ENCODE data around the gene MYOF. TPM values are rescaled to one million over a fixed set of nuclear protein-coding genes. Genes with fewer than 3 reads are reported as not detected.
A peak's percentile ranks its signal among the peaks of the same experiment; 100 is the strongest.
"Not testable (repeated sequence)": the region's sequence is repeated elsewhere in the genome, so short reads cannot be mapped to it uniquely, and the experiment has no call there.

The MYOF gene
- total RNA-seq, 2 experiments from 2014 or later, result 0.91 to 1.9 TPM

DNA sequence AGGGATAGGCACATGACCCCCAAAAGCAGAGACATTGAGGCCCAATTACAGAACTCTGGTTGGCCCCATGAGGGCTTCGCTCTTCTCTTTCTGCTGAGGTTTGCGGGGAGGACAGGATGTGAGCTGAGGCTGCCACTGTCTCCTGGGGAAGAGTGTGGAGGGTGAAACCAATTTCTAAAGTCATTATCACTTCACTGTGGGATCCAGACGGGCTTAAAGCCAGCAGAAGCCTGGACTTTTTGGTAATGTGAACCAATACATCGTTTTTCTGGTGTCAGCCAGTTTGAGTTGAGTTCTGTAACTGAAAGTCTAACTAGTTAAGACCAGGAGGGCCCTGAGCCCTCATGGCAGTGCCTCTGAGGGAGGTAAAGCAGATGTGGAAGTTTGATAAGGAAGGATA is 163.0 kb downstream of the MYOF start:
- H3K4me3 Mint-ChIP-seq, result no peak overlapping the region
- DNase-seq (no peak), ATAC-seq (ENCODE audit: low read depth) (peak; percentile 39)
- no peaks in the 10 kb centered on the region for H3K9me3 Mint-ChIP-seq
- H3K36me3 Mint-ChIP-seq, result no peaks in the 10 kb centered on the region
- H3K4me1 Mint-ChIP-seq, result peaks cover 5% of the 10 kb centered on the region
- no peak overlapping the region for H3K27ac Mint-ChIP-seq
- POLR2A ChIA-PET, result no interaction called here
- H3K27me3 Mint-ChIP-seq, result peaks cover 6% of the 10 kb centered on the region

DNA sequence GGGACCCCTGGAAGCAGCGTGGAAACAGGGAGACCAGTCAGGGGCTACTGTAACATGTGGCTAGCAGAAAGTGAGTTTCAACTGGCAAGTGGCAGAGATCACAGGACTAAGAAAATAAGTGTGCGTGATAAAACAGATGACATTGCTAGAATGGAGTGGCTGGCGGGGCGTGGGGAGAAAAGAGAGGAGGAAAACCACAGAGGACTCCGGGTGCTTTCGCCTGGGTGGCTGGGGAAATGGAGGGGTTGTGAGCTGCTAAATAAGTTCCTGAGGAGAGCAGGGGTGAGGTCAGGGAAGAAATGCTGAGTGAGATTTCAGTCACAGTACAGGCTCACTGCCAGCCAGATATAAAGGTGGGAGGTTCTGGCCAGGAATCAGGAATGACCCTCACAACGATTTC is 166.9 kb downstream of the MYOF start:
- DNase-seq (no peak), ATAC-seq (ENCODE audit: low read depth) (no peak)
- H3K9me3 Mint-ChIP-seq, result no peaks in the 10 kb centered on the region
- POLR2A ChIA-PET, result no interaction called here
- no peak overlapping the region for H3K27ac Mint-ChIP-seq
- peaks cover 5% of the 10 kb centered on the region for H3K4me1 Mint-ChIP-seq
- no peak overlapping the region for H3K4me3 Mint-ChIP-seq
- no peaks in the 10 kb centered on the region for H3K36me3 Mint-ChIP-seq
- H3K27me3 Mint-ChIP-seq, result peaks cover 3% of the 10 kb centered on the region

- H3K4me1 Mint-ChIP-seq; H3K27ac Mint-ChIP-seq; DNase-seq; H3K36me3 Mint-ChIP-seq; H3K27me3 Mint-ChIP-seq; H3K4me3 Mint-ChIP-seq; H3K9me3 Mint-ChIP-seq; POLR2A ChIA-PET; ATAC-seq (ENCODE audit: low read depth): not testable (repeated sequence)
Observed at GRCh38 chr10:93314656-93315055, 167.5 kb downstream of the MYOF start.

DNA sequence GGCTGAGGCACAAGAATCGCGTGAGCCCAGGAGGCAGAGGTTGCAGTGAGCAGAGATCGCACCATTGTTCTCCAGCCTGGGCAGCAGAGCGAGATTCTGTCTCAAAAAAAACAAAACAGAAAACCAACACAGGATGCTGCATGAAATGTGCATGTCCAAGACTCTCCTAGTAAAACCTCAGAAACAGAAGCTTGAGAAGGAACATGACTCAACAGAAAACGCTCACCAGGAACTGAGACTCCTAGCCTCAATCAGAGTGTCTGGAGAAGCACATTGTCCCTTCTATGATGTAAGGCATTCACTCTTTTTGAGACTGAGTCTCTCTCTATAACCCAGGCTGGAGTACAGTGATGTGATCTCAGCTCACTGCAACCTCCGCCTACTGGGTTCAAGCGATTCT is 168.3 kb downstream of the MYOF start:
- no peak overlapping the region for H3K27ac Mint-ChIP-seq
- ATAC-seq (ENCODE audit: low read depth) (no peak), DNase-seq (no peak)
- POLR2A ChIA-PET, result no interaction called here
- H3K9me3 Mint-ChIP-seq, result no peaks in the 10 kb centered on the region
- peaks cover 4% of the 10 kb centered on the region for H3K4me1 Mint-ChIP-seq
- peaks cover 3% of the 10 kb centered on the region for H3K27me3 Mint-ChIP-seq
- H3K36me3 Mint-ChIP-seq, result no peaks in the 10 kb centered on the region
- no peak overlapping the region for H3K4me3 Mint-ChIP-seq

DNA sequence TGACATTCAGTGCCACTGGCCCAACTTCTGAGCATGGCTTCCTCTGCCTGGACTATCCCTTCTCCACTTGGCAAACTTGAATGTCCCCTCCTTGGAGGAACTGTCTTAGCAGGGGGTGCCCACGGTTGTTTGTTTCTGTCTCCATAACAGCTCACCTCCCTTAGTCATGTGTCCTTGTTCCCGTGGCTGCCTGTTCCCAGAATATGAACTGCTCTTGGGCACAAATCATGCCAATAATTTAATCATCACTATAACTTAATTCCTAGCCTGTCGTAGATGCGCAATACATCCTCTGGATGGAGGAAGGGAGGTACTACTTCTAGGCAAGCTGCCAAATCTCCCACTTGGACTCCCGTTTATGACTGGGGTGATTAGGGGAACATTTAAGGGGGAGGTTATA is 173.1 kb downstream of the MYOF start:
- H3K4me1 Mint-ChIP-seq, result no peaks in the 10 kb centered on the region
- DNase-seq (no peak), ATAC-seq (ENCODE audit: low read depth) (no peak)
- no peaks in the 10 kb centered on the region for H3K9me3 Mint-ChIP-seq
- POLR2A ChIA-PET, result no interaction called here
- H3K27me3 Mint-ChIP-seq, result peaks cover 3% of the 10 kb centered on the region
- H3K27ac Mint-ChIP-seq, result no peak overlapping the region
- no peak overlapping the region for H3K4me3 Mint-ChIP-seq
- H3K36me3 Mint-ChIP-seq, result no peaks in the 10 kb centered on the region

GRCh38 chr10:93305122-93305521 is 177.0 kb downstream of the MYOF start:
- DNase-seq (no peak), ATAC-seq (ENCODE audit: low read depth) (no peak)
- Mint-ChIP-seq H3K9me3 (no peaks in the 10 kb centered on the region), H3K27ac (no peak overlapping the region), H3K4me3 (no peak overlapping the region), H3K27me3 (no peaks in the 10 kb centered on the region), H3K4me1 (no peaks in the 10 kb centered on the region), H3K36me3 (no peaks in the 10 kb centered on the region)
- POLR2A ChIA-PET, result no interaction called here

DNA sequence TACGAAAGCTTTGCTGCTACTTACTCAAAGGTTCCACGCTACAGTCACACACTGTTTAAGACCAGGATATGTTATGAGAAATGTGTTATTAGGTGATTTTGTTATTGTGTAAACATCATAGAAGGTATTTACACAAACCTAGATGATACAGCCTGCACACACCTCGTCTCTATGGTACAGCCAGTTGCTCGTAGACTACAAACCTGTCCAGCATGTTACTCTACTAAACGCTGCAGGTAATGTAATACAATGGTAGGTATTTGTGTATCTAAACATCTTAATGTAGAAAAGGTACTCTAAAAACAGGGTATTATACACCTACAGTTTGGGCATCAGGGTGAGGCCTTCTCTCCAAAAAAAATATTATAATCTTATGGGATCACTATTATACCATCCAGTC is 181.2 kb downstream of the MYOF start:
- POLR2A ChIA-PET, result no interaction called here
- no peaks in the 10 kb centered on the region for H3K36me3 Mint-ChIP-seq
- peaks cover 2% of the 10 kb centered on the region for H3K27me3 Mint-ChIP-seq
- no peak overlapping the region for H3K27ac Mint-ChIP-seq
- H3K4me1 Mint-ChIP-seq, result no peaks in the 10 kb centered on the region
- DNase-seq (no peak), ATAC-seq (ENCODE audit: low read depth) (no peak)
- H3K4me3 Mint-ChIP-seq, result no peak overlapping the region
- no peaks in the 10 kb centered on the region for H3K9me3 Mint-ChIP-seq

- ATAC-seq (ENCODE audit: low read depth) (no peak), DNase-seq (no peak)
- Mint-ChIP-seq H3K27me3 (peaks cover 2% of the 10 kb centered on the region), H3K27ac (no peak overlapping the region), H3K36me3 (no peaks in the 10 kb centered on the region), H3K4me3 (no peak overlapping the region), H3K9me3 (no peaks in the 10 kb centered on the region), H3K4me1 (no peaks in the 10 kb centered on the region)
- POLR2A ChIA-PET, result no interaction called here
Observed at GRCh38 chr10:93300288-93300917, 181.7 kb downstream of the MYOF start.

GRCh38 chr10:93299606-93300287 is 182.4 kb downstream of the MYOF start:
- DNase-seq (no peak), ATAC-seq (ENCODE audit: low read depth) (no peak)
- H3K27ac Mint-ChIP-seq, result no peak overlapping the region
- H3K9me3 Mint-ChIP-seq, result no peaks in the 10 kb centered on the region
- no peaks in the 10 kb centered on the region for H3K4me1 Mint-ChIP-seq
- H3K4me3 Mint-ChIP-seq, result no peak overlapping the region
- H3K27me3 Mint-ChIP-seq, result peaks cover 5% of the 10 kb centered on the region
- H3K36me3 Mint-ChIP-seq, result no peaks in the 10 kb centered on the region
- POLR2A ChIA-PET, result no interaction called here

GRCh38 chr10:93299195-93299594 is 182.9 kb downstream of the MYOF start:
- Mint-ChIP-seq H3K27ac (no peak overlapping the region), H3K9me3 (no peaks in the 10 kb centered on the region), H3K4me3 (no peak overlapping the region), H3K36me3 (no peaks in the 10 kb centered on the region), H3K4me1 (no peaks in the 10 kb centered on the region), H3K27me3 (peaks cover 5% of the 10 kb centered on the region)
- no peak for DNase-seq
- POLR2A ChIA-PET, result no interaction called here
- no peak for ATAC-seq (ENCODE audit: low read depth)

GRCh38 chr10:93296151-93296550 is 186.0 kb downstream of the MYOF start:
- Mint-ChIP-seq H3K27ac (no peak overlapping the region), H3K4me1 (no peaks in the 10 kb centered on the region), H3K36me3 (no peaks in the 10 kb centered on the region), H3K27me3 (peaks cover 8% of the 10 kb centered on the region), H3K4me3 (no peak overlapping the region), H3K9me3 (no peaks in the 10 kb centered on the region)
- ATAC-seq (ENCODE audit: low read depth) (no peak), DNase-seq (no peak)
- POLR2A ChIA-PET, result no interaction called here

DNA sequence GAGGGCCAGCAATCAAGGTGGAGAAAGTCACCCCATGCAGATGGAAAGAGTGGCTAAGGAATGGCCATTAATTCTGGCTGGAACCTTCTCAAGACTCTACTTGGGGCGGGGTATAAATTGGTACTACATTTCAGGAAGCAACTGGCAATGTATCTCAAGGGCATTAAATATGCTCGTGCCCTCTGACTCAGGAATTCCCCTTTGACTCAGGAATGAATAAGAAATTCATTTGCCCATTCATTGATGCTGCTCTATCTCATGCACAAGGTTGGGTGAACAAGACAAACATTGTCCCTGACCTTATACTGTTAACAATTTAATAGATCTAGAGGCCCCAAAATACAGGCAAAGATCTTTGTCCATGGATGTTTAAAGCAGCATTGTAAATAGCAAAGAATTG is 188.1 kb downstream of the MYOF start:
- Mint-ChIP-seq H3K36me3 (no peaks in the 10 kb centered on the region), H3K4me1 (no peaks in the 10 kb centered on the region), H3K9me3 (no peaks in the 10 kb centered on the region), H3K27ac (no peak overlapping the region), H3K4me3 (no peak overlapping the region), H3K27me3 (peaks cover 11% of the 10 kb centered on the region)
- ATAC-seq (ENCODE audit: low read depth) (no peak), DNase-seq (no peak)
- POLR2A ChIA-PET, result no interaction called here

- POLR2A ChIA-PET, result interaction anchor here (0.6 kb wide), 1 partner anchor 389 kb away, joined by 3 read pairs; no protein-coding TSS in a partner anchor
- no peak overlapping the region for H3K27ac Mint-ChIP-seq
- H3K36me3 Mint-ChIP-seq, result no peaks in the 10 kb centered on the region
- H3K27me3 Mint-ChIP-seq, result peaks cover 9% of the 10 kb centered on the region
- H3K4me1 Mint-ChIP-seq, result no peaks in the 10 kb centered on the region
- no peak overlapping the region for H3K4me3 Mint-ChIP-seq
- ATAC-seq (ENCODE audit: low read depth), result no peak
- no peaks in the 10 kb centered on the region for H3K9me3 Mint-ChIP-seq
- DNase-seq, result no peak
Observed at GRCh38 chr10:93290661-93291354, 191.3 kb downstream of the MYOF start.

All from activated naive CD8-positive, alpha-beta T cell treated with anti-CD3 and anti-CD28 coated beads, Interleukin-2, amount 10 ng/mL, durations not matched to agents 7 days and 5 days (primary cell).